ENCODE measurements around the gene MST1.

MST1 gene

GRCh38 chr3:49716169-49716568 is 26.9 kb upstream of the MST1 start (continued):
- TF ChIP-seq REST (tag by site-specific recombination; IDR thresholded peaks at IDR 0.05) (no peak), ZNF548 (tag by site-specific recombination; IDR thresholded peaks at IDR 0.05) (no peak), YY1 (tag by site-specific recombination; IDR thresholded peaks at IDR 0.05) (no peak), ZNF335 (tag by site-specific recombination; conservative IDR thresholded peaks at IDR 0.05) (no peak), ZFP3 (tag by site-specific recombination; IDR thresholded peaks at IDR 0.05; ENCODE audit: low read depth) (no peak)

- POLR2A ChIA-PET, result interaction anchor here (1.3 kb wide), 1 partner anchor 8 kb away, joined by 9 read pairs; the partner anchor contains the start of gene GMPPB
- no peaks in the 10 kb centered on the region for H3K9me3 ChIP-seq (ENCODE audit: control insufficient read depth, insufficient read depth, low read depth, low read length)
Measured at GRCh38 chr3:49715611-49716121, 26.4 kb upstream of the MST1 start.

GRCh38 chr3:49714728-49715550 is 25.7 kb upstream of the MST1 start:
- Histone ChIP-seq H3K36me3 (ENCODE audit: control insufficient read depth in 2 of 2, insufficient read depth in 1 of 2, low read length in 2 of 2) (peaks cover 0 to 66% of the 10 kb centered on the region in 2 experiments; a peak in 2 of 3 replicates), H3K4me1 (ENCODE audit: control insufficient read depth, insufficient read depth, low read length) (no peaks in the 10 kb centered on the region), H3K4me3 (ENCODE audit: low read depth, low read length) (no peak overlapping the region), H3K9me3 (ENCODE audit: control insufficient read depth, insufficient read depth, low read depth, low read length) (no peaks in the 10 kb centered on the region), H3K27ac (ENCODE audit: extremely low read depth, low read depth, low read length) (no peak overlapping the region)
- POLR2A ChIA-PET, result interaction anchor here (1.3 kb wide), 1 partner anchor 8 kb away, joined by 9 read pairs; the partner anchor contains the start of gene GMPPB
- TF ChIP-seq ZNF302 (tag by site-specific recombination; IDR thresholded peaks at IDR 0.05; ENCODE audit: low read depth), result no peak
- no peak for TF ChIP-seq ZNF391 (tag by site-specific recombination; IDR thresholded peaks at IDR 0.05; ENCODE audit: borderline replicate concordance, low read depth)
- TF ChIP-seq ZNF518A (tag by site-specific recombination; conservative IDR thresholded peaks at IDR 0.05; ENCODE audit: low read depth), result no peak
- TF ChIP-seq AEBP2 (tag by site-specific recombination; IDR thresholded peaks at IDR 0.05; ENCODE audit: borderline replicate concordance), result no peak
- TF ChIP-seq ZFP41 (tag by site-specific recombination; IDR thresholded peaks at IDR 0.05; ENCODE audit: borderline replicate concordance), result no peak
- peak; percentile 79 for TF ChIP-seq REST (tag by site-specific recombination; IDR thresholded peaks at IDR 0.05)
- CTCF ChIA-PET, result no interaction called here

More at GRCh38 chr3:49715611-49716121, 26.4 kb upstream of the MST1 start:
- Histone ChIP-seq H3K36me3 (ENCODE audit: control insufficient read depth in 2 of 2, insufficient read depth in 1 of 2, low read length in 2 of 2) (peaks cover 0 to 71% of the 10 kb centered on the region in 2 experiments; a peak in 2 of 3 replicates), H3K27ac (ENCODE audit: extremely low read depth, low read depth, low read length) (no peak overlapping the region), H3K4me1 (ENCODE audit: control insufficient read depth, insufficient read depth, low read length) (no peaks in the 10 kb centered on the region), H3K4me3 (ENCODE audit: low read depth, low read length) (no peak overlapping the region)
- CTCF ChIA-PET, result no interaction called here
- no peak for TF ChIP-seq SP3 (tag by site-specific recombination; IDR thresholded peaks at IDR 0.05)
- TF ChIP-seq ZNF555 (tag by site-specific recombination; conservative IDR thresholded peaks at IDR 0.05), result no peak
- no peak for TF ChIP-seq ZSCAN16 (tag by site-specific recombination; IDR thresholded peaks at IDR 0.05)

Measured in HEK293 (cell line).